Muscle of leg (tissue), 16 donors: ENCODE results near the gene SSBP2. TPM values are rescaled to one million over a fixed set of nuclear protein-coding genes. Genes with fewer than 3 reads are reported as not detected.
A peak's percentile ranks its signal among the peaks of the same experiment; 100 is the strongest.

Source experiments
- DNase-seq: peaks from one replicate; pipeline ENCODE4 v3.0.0; 2013
- H3K27ac ChIP-seq: one replicate; pipeline ENCODE4 v1.5.1; 2013; ENCODE audit warnings: mild to moderate bottlenecking, low read length, control low read depth
- H3K27me3 ChIP-seq: one replicate; pipeline ENCODE4 v1.6.1; 2013; ENCODE audit warnings: low read length; ENCODE audit not compliant: control insufficient read depth, insufficient read depth
- H3K36me3 ChIP-seq: one replicate; pipeline ENCODE4 v1.6.1; 2013; ENCODE audit warnings: low read length; ENCODE audit not compliant: control insufficient read depth, insufficient read depth
- H3K4me1 ChIP-seq: one replicate; pipeline ENCODE4 v1.6.1; 2013; ENCODE audit warnings: low read length; ENCODE audit not compliant: control insufficient read depth, insufficient read depth
- H3K4me3 ChIP-seq: one replicate; pipeline ENCODE4 v1.5.1; 2013; ENCODE audit warnings: low read length, control low read depth
- H3K9me3 ChIP-seq: replicated peaks from 2 replicates; pipeline ENCODE4 v1.6.1; 2013; ENCODE audit warnings: low read depth, low read length; ENCODE audit not compliant: control insufficient read depth
- WGBS: methylation state at CpG from one replicate; pipeline ENCODE4 v1.1.5; 2013; ENCODE audit warnings: missing lambda C conversion rate; ENCODE audit not compliant: insufficient coverage; 5-methylcytosine and 5-hydroxymethylcytosine counted together
- long read RNA-seq, 11 donors: transcript quantifications; one replicate each; lab custom pipeline, GENCODE V29; 2026
- polyA plus RNA-seq, 8 donors: library from polyadenylated mRNA; unstranded; fragments of 120-200 nt; gene quantifications; one replicate each; pipeline versions ENCODE4 v1.2.1 to v1.2.3, GENCODE V29; 2013; ENCODE audit warnings: inconsistent platforms in 1 of 8, low replicate concordance in 1 of 8; ENCODE audit not compliant: insufficient read length in 8 of 8, insufficient read depth in 1 of 8
- total RNA-seq: library from RNA; stranded (reverse); fragments of 120-200 nt; gene quantifications from one replicate; pipeline ENCODE4 v1.2.4, GENCODE V29; 2013

SSBP2 gene
- total RNA-seq, result 51.9 TPM
- 10 to 100 TPM; 40.8 to 57.8 (median 51.5) TPM for polyA plus RNA-seq
- long read RNA-seq, donor 1, full-length matches to known transcripts, result 6 of 6 reads
- long read RNA-seq, donor 1, partial matches to known transcripts, result 0 of 6 reads
- long read RNA-seq, donor 1, other reads (novel, unspliced or antisense), result 0 of 6 reads
- long read RNA-seq, donor 2, result 0 reads
- long read RNA-seq, donor 3, full-length matches to known transcripts, result 13 of 13 reads
- long read RNA-seq, donor 3, partial matches to known transcripts, result 0 of 13 reads
- long read RNA-seq, donor 3, other reads (novel, unspliced or antisense), result 0 of 13 reads
- long read RNA-seq, donor 4, full-length matches to known transcripts, result 6 of 6 reads
- long read RNA-seq, donor 4, partial matches to known transcripts, result 0 of 6 reads
- long read RNA-seq, donor 4, other reads (novel, unspliced or antisense), result 0 of 6 reads
- long read RNA-seq, donor 5, full-length matches to known transcripts, result 26 of 26 reads
- long read RNA-seq, donor 5, partial matches to known transcripts, result 0 of 26 reads
- long read RNA-seq, donor 5, other reads (novel, unspliced or antisense), result 0 of 26 reads
- long read RNA-seq, donor 6, full-length matches to known transcripts, result 19 of 19 reads
- long read RNA-seq, donor 6, partial matches to known transcripts, result 0 of 19 reads
- long read RNA-seq, donor 6, other reads (novel, unspliced or antisense), result 0 of 19 reads
- long read RNA-seq, donor 7, full-length matches to known transcripts, result 12 of 12 reads
- long read RNA-seq, donor 7, partial matches to known transcripts, result 0 of 12 reads
- long read RNA-seq, donor 7, other reads (novel, unspliced or antisense), result 0 of 12 reads
- long read RNA-seq, donor 8, full-length matches to known transcripts, result 8 of 8 reads
- long read RNA-seq, donor 8, partial matches to known transcripts, result 0 of 8 reads
- long read RNA-seq, donor 8, other reads (novel, unspliced or antisense), result 0 of 8 reads
- long read RNA-seq, donor 9, full-length matches to known transcripts, result 3 of 3 reads
- long read RNA-seq, donor 9, partial matches to known transcripts, result 0 of 3 reads
- long read RNA-seq, donor 9, other reads (novel, unspliced or antisense), result 0 of 3 reads
- long read RNA-seq, donor 10, full-length matches to known transcripts, result 12 of 23 reads
- long read RNA-seq, donor 10, partial matches to known transcripts, result 11 of 23 reads
- long read RNA-seq, donor 10, other reads (novel, unspliced or antisense), result 0 of 23 reads
- long read RNA-seq, donor 11, full-length matches to known transcripts, result 13 of 13 reads
- long read RNA-seq, donor 11, partial matches to known transcripts, result 0 of 13 reads
- long read RNA-seq, donor 11, other reads (novel, unspliced or antisense), result 0 of 13 reads

- no peaks in the 10 kb centered on the region for H3K9me3 ChIP-seq
- H3K4me1 ChIP-seq, result peaks cover 10% of the 10 kb centered on the region
- DNase-seq, result peak; percentile 100
- H3K4me3 ChIP-seq, result peak within 1 kb of the TSS; percentile 68
- H3K36me3 ChIP-seq, result no peaks in the 10 kb centered on the region
- peak within 1 kb of the TSS; percentile 95 for H3K27ac ChIP-seq
- 0% methylated on average over 64 of the region's 73 CpGs for WGBS
- no peaks in the 10 kb centered on the region for H3K27me3 ChIP-seq
Measured at GRCh38 chr5:81751009-81751835, at the start of gene SSBP2. SSBP2 (minus strand) TSS chr5:81751097; CDS start chr5:81751042, 55 bp downstream.

- Histone ChIP-seq H3K4me1 (peaks cover 5% of the 10 kb centered on the region), H3K9me3 (no peaks in the 10 kb centered on the region), H3K27ac (no peak overlapping the region), H3K36me3 (no peaks in the 10 kb centered on the region), H3K4me3 (no peak overlapping the region), H3K27me3 (no peaks in the 10 kb centered on the region)
- WGBS, result no CpG with 5 or more reads among the region's 1 CpG
- no peak for DNase-seq
Measured at GRCh38 chr5:81795666-81796065, 44.8 kb upstream of the SSBP2 start.

- H3K9me3 ChIP-seq, result no peaks in the 10 kb centered on the region
- peaks cover 5% of the 10 kb centered on the region for H3K4me1 ChIP-seq
- H3K27ac ChIP-seq, result no peak overlapping the region
- no peaks in the 10 kb centered on the region for H3K36me3 ChIP-seq
- DNase-seq, result no peak
- no peaks in the 10 kb centered on the region for H3K27me3 ChIP-seq
- H3K4me3 ChIP-seq, result no peak overlapping the region
- no CpG with 5 or more reads among the region's 4 CpGs for WGBS
Measured at GRCh38 chr5:81794226-81794625, 43.3 kb upstream of the SSBP2 start.

- Histone ChIP-seq H3K27ac (no peak overlapping the region), H3K4me1 (peaks cover 14% of the 10 kb centered on the region), H3K27me3 (no peaks in the 10 kb centered on the region), H3K36me3 (no peaks in the 10 kb centered on the region), H3K9me3 (no peaks in the 10 kb centered on the region), H3K4me3 (no peak overlapping the region)
- 88% methylated on average over 4 of the region's 9 CpGs for WGBS
- DNase-seq, result no peak
Measured at GRCh38 chr5:81790336-81790735, 39.4 kb upstream of the SSBP2 start.

- no peaks in the 10 kb centered on the region for H3K36me3 ChIP-seq
- no peaks in the 10 kb centered on the region for H3K27me3 ChIP-seq
- peaks cover 13% of the 10 kb centered on the region for H3K4me1 ChIP-seq
- no peak overlapping the region for H3K4me3 ChIP-seq
- no peak for DNase-seq
- H3K9me3 ChIP-seq, result no peaks in the 10 kb centered on the region
- no peak overlapping the region for H3K27ac ChIP-seq
- WGBS, result 88% methylated on average over 5 of the region's 5 CpGs
Measured at GRCh38 chr5:81789033-81789432, 38.1 kb upstream of the SSBP2 start.

GRCh38 chr5:81788329-81788728 lies 37.4 kb upstream of the SSBP2 start:
- 17% methylated on average over 1 of the region's 2 CpGs for WGBS
- H3K27ac ChIP-seq, result peak overlapping the region; percentile 77
- no peak for DNase-seq

GRCh38 chr5:81787474-81788242 lies 36.8 kb upstream of the SSBP2 start:
- Histone ChIP-seq H3K27ac (peak overlapping the region; percentile 77), H3K4me3 (no peak overlapping the region), H3K4me1 (peaks cover 14% of the 10 kb centered on the region), H3K36me3 (no peaks in the 10 kb centered on the region), H3K27me3 (no peaks in the 10 kb centered on the region), H3K9me3 (no peaks in the 10 kb centered on the region)
- DNase-seq, result peak; percentile 98
- no CpG with 5 or more reads among the region's 3 CpGs for WGBS

More at GRCh38 chr5:81788329-81788728, 37.4 kb upstream of the SSBP2 start:
- Histone ChIP-seq H3K36me3 (no peaks in the 10 kb centered on the region), H3K4me3 (no peak overlapping the region), H3K4me1 (peaks cover 10% of the 10 kb centered on the region), H3K27me3 (no peaks in the 10 kb centered on the region), H3K9me3 (no peaks in the 10 kb centered on the region)

GRCh38 chr5:81786991-81787390 lies 36.1 kb upstream of the SSBP2 start:
- H3K4me1 ChIP-seq, result peaks cover 14% of the 10 kb centered on the region
- H3K27ac ChIP-seq, result peak overlapping the region; percentile 45
- H3K36me3 ChIP-seq, result no peaks in the 10 kb centered on the region
- H3K27me3 ChIP-seq, result no peaks in the 10 kb centered on the region
- 56% methylated on average over 3 of the region's 5 CpGs for WGBS
- H3K4me3 ChIP-seq, result no peak overlapping the region
- DNase-seq, result no peak
- H3K9me3 ChIP-seq, result no peaks in the 10 kb centered on the region
